A673 (cell line): Measurements from ENCODE around the gene ETF1. TPM values are rescaled to one million over a fixed set of nuclear protein-coding genes. Genes with fewer than 3 reads are reported as not detected.
A peak's percentile ranks its signal among the peaks of the same experiment; 100 is the strongest.

Source experiments
- BruUV-seq: library from RNA; stranded (reverse); fragments of 400-500 nt; replicated peaks from 2 replicates; lab custom pipeline; 2021; lab: Mats Ljungman, UMichigan
- CTCF ChIA-PET: fragments of 300-600 bp; sonication (Branson Sonifier 250); formaldehyde crosslinking; loops from one replicate; lab custom pipeline; 2022; ENCODE audit warnings: antibody characterized with exemption; lab: Charles Lee
- POLR2A ChIA-PET: fragments of 300-600 bp; sonication (Branson Sonifier 250); formaldehyde crosslinking; loops from one replicate; lab custom pipeline; 2022; ENCODE audit warnings: antibody characterized with exemption; ENCODE audit not compliant: low non-redundant PET; lab: Charles Lee
- DNase-seq: peaks from one replicate; pipeline ENCODE4 v3.0.0-alpha.2; 2015; ENCODE audit warnings: low spot score
- H3K27ac ChIP-seq: fragments of 200-600 bp; sonication (generic); 2 replicates; pipeline ENCODE4 v1.5.1; 2016; ENCODE audit warnings: mixed run types, low read depth, mild to moderate bottlenecking, mixed read lengths, antibody characterized with exemption, low read length; ENCODE audit not compliant: poor library complexity, severe bottlenecking
- H3K27me3 ChIP-seq: fragments of 200-600 bp; sonication (generic); replicated peaks from 2 replicates; pipeline ENCODE4 v1.6.1; 2017; ENCODE audit warnings: mixed run types, low read depth, mild to moderate bottlenecking, mixed read lengths, antibody characterized with exemption, low read length; ENCODE audit not compliant: insufficient read depth, poor library complexity
- H3K36me3 ChIP-seq: fragments of 200-600 bp; sonication (generic); 2 replicates; pipeline ENCODE4 v1.6.1; 2016; ENCODE audit warnings: mixed run types, mild to moderate bottlenecking, mixed read lengths, antibody characterized with exemption, low read length; ENCODE audit not compliant: insufficient read depth, poor library complexity, severe bottlenecking
- H3K4me1 ChIP-seq: fragments of 200-600 bp; sonication (generic); 2 replicates; pipeline ENCODE4 v1.6.1; 2017; ENCODE audit warnings: mixed run types, mild to moderate bottlenecking, mixed read lengths, antibody characterized with exemption, low read length; ENCODE audit not compliant: insufficient read depth, poor library complexity, severe bottlenecking
- H3K4me3 ChIP-seq: fragments of 200-600 bp; sonication (generic); 2 replicates; pipeline ENCODE4 v1.5.1; 2016; ENCODE audit warnings: low read depth, mixed run types, mild to moderate bottlenecking, mixed read lengths, low read length; ENCODE audit not compliant: poor library complexity, severe bottlenecking
- H3K9me3 ChIP-seq: fragments of 200-600 bp; sonication (generic); 2 replicates; pipeline ENCODE4 v1.6.1; 2016; ENCODE audit warnings: mixed run types, low read depth, mild to moderate bottlenecking, mixed read lengths, antibody characterized with exemption, low read length; ENCODE audit not compliant: poor library complexity, severe bottlenecking
- EZH2 ChIP-seq: fragments of 200-600 bp; sonication (generic); IDR thresholded peaks from 2 replicates; pipeline ENCODE4 v1.6.1; 2017; ENCODE audit warnings: borderline replicate concordance, low read depth, mild to moderate bottlenecking, mixed read lengths, antibody characterized with exemption, low read length; ENCODE audit not compliant: poor library complexity, severe bottlenecking
- intact Hi-C: fragments of 100-400 bp; cut with micrococcal nuclease; formaldehyde crosslinking; loops from one replicate; pipeline ENCODE4 v1.10.0; 2022; ENCODE audit not compliant: unreplicated experiment
- total RNA-seq: library from RNA; stranded (reverse); gene quantifications from 2 replicates; pipeline ENCODE4 v1.2.3, GENCODE V29; 2021
- TF ChIP-seq, protein P1 (sequence below): fragments of 300-800, 200-600 bp; sonication (generic); conservative IDR thresholded peaks from 2 replicates; pipeline ENCODE4 v1.5.1; 2017; ENCODE audit warnings: low read depth, mild to moderate bottlenecking, antibody characterized with exemption, low read length, moderate library complexity, mixed read lengths

ETF1 gene
- total RNA-seq, 1 experiment from 2014 or later: 191 TPM

DNA sequence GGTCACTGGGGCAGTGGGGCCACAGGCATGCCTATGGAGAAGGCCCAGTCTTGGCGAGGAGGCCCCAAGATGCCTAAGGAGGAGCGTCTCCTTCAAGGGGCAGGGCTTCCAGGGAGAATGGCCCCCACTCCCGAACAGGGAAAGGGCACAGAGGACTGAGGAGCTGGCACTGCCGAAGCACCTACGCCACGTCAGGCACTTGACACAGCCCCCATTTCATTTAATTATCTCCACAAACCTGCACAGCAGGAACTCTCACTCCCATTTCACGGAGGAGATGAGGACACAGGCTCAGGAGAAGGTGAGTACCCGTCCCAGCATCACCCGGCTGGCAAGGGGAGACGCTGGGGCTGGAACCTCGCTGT is 51.8 kb downstream of the ETF1 start:
- H3K4me3 ChIP-seq: peak overlapping the region; percentile 52
- peak overlapping the region; percentile 81 for H3K27ac ChIP-seq
- TF ChIP-seq, protein P1, sequence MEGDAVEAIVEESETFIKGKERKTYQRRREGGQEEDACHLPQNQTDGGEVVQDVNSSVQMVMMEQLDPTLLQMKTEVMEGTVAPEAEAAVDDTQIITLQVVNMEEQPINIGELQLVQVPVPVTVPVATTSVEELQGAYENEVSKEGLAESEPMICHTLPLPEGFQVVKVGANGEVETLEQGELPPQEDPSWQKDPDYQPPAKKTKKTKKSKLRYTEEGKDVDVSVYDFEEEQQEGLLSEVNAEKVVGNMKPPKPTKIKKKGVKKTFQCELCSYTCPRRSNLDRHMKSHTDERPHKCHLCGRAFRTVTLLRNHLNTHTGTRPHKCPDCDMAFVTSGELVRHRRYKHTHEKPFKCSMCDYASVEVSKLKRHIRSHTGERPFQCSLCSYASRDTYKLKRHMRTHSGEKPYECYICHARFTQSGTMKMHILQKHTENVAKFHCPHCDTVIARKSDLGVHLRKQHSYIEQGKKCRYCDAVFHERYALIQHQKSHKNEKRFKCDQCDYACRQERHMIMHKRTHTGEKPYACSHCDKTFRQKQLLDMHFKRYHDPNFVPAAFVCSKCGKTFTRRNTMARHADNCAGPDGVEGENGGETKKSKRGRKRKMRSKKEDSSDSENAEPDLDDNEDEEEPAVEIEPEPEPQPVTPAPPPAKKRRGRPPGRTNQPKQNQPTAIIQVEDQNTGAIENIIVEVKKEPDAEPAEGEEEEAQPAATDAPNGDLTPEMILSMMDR: no peak
- TF ChIP-seq EZH2: no peak
- no peaks in the 10 kb centered on the region for H3K27me3 ChIP-seq
- intact Hi-C loops: loop anchor here (10.0 kb wide), 1 partner anchor 276 kb away; the partner anchor contains the start of gene CDC23
- H3K4me1 ChIP-seq: peaks cover 23% of the 10 kb centered on the region
- ChIA-PET CTCF (interaction anchor here (0.6 to 1.3 kb wide), 2 partner anchors 42 to 358 kb away, joined by 3 to 8 read pairs; no protein-coding TSS in a partner anchor), POLR2A (no interaction called here)
- BruUV-seq: TSS peak; percentile 68
- H3K36me3 ChIP-seq: no peaks in the 10 kb centered on the region
- H3K9me3 ChIP-seq: no peaks in the 10 kb centered on the region
- DNase-seq: no peak

DNA sequence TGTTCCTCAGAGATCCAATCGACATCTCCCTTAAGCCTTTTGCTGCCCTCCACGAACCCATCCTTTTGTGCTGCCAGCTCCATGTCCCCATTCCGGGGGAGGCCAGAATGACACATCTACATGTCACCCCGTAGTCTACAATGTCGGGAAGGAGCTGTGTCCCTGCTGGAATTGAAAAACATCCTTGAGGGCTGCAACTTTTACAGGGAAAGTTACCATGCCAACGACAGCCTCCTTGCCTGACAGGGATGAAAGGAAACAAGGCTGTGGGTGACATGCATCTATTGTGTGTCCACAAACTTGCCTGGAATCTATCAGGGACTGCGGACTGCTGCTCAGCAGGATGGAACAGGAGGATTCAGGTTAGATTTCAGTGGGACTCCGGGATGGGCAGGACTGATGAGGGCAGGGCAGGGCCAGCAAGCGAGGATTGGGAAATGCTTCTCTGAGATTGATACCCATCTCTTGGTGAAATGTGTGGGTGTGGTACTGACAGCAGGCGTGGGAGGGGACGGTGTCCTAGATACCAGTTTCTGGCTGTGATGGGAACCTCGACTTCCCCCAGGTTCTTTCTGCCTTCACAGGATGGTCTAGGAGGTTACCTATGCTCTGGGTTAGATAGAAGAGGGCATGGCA is 52.3 kb downstream of the ETF1 start:
- DNase-seq: no peak
- intact Hi-C loops: loop anchor here (10.0 kb wide), 1 partner anchor 276 kb away; the partner anchor contains the start of gene CDC23
- Histone ChIP-seq H3K27me3 (no peaks in the 10 kb centered on the region), H3K9me3 (no peaks in the 10 kb centered on the region), H3K27ac (no peak overlapping the region), H3K36me3 (no peaks in the 10 kb centered on the region), H3K4me1 (peaks cover 23% of the 10 kb centered on the region), H3K4me3 (no peak overlapping the region)
- BruUV-seq: no TSS peak
- no peak for TF ChIP-seq EZH2
- TF ChIP-seq, protein P1: no peak
- ChIA-PET POLR2A (interaction anchor here (0.5 to 0.6 kb wide), 2 partner anchors 25 to 991 kb away, joined by 4 to 14 read pairs; no protein-coding TSS in a partner anchor), CTCF (interaction anchor here (0.6 to 1.3 kb wide), 2 partner anchors 41 to 358 kb away, joined by 3 to 8 read pairs; no protein-coding TSS in a partner anchor)

DNA sequence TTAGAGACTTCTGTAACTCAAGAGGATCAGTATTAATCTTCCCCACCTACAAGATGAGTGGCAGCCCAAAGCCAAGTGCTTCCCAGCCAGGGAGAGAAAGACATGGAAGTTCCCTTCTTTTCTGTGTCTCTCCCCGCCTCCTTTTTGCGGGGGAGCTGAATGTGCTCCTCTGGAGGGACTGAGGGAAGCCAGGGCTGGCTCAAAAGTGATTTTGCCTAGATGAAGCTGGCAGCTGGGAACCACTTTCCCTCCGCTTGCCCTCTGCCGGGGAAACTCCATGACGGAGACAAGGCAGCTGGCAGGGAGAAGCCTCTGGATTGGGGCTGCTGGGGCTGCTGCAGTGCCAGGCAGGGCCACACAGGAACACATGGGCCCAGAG is 53.4 kb downstream of the ETF1 start:
- ChIA-PET POLR2A (interaction anchor here (0.5 kb wide), 1 partner anchor 24 kb away, joined by 10 read pairs; no protein-coding TSS in a partner anchor), CTCF (interaction anchor here (1.3 kb wide), 1 partner anchor 40 kb away, joined by 3 read pairs; no protein-coding TSS in a partner anchor)
- Histone ChIP-seq H3K4me1 (peaks cover 23% of the 10 kb centered on the region), H3K36me3 (no peaks in the 10 kb centered on the region), H3K27me3 (no peaks in the 10 kb centered on the region), H3K27ac (no peak overlapping the region), H3K9me3 (no peaks in the 10 kb centered on the region), H3K4me3 (no peak overlapping the region)
- no TSS peak for BruUV-seq
- TF ChIP-seq, protein P1: no peak
- no peak for TF ChIP-seq EZH2
- intact Hi-C loops: loop anchor here (10.0 kb wide), 1 partner anchor 275 kb away; the partner anchor contains the start of gene CDC23
- DNase-seq: no peak
